GM19452 (cell line): ENCODE measurements around the gene ASF1B.

Experiments
- ATAC-seq: cut with Tn5 transposase; IDR thresholded peaks from one replicate; pipeline ENCODE4 v1.9.1; 2021; ENCODE audit not compliant: unreplicated experiment

Gene ASF1B

DNA sequence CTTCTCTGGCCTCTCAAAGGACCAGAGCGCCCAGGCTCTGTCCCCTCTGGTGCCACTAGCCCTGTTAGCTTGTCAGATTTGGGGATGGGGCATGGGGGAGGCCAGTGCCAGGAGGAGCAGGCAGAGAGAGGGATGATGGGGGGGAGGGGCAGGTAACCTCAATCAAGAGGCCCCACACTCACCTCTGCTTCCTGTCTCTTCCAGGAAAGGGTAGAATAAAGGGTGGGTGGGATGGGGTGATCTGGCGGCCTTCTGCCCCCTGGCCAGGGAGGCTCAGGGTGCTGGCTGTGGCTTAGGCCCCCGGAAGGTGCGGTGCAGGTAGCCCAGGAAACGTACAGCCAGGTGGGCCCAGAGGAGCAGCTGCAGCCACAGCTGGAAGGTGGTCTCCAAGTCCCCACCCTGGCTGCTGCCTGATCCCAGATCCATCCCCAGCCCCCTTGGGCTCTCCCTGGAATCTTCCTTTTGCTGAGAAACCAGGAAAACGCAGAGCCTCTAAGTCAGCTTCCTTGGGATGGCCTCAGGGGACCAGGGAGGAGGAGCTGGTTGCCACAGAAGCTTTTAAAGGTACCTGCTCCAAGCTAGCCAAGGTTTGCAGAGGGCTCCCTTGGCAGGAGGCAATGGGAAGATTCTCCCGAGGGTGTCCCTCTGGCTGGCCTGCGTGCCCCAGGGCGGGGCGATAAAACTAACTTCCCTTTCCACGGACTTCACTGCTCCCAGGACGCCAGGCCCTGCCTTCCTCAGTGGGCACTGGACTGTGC lies 24.2 kb downstream of the ASF1B start:
- no peak for ATAC-seq

DNA sequence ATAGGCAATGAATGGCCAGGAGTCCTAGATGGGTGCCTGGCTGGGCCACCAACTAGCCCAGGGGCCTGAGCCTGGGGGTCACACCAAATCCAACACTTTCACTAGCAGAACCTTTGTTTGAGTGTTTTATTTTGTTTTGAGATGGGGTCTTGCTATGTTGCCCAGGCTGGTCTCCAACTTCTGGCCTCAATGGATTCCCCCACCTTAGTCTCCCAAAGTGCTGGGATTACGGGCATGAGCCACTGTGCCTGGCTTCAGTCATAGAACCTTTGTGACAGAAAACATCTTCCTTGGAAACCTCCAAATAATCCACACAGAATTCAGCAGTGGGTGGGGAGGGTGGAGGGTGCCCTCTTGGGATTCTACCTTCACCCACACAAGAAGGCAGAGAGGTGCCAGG lies 24.9 kb downstream of the ASF1B start:
- ATAC-seq, result no peak

DNA sequence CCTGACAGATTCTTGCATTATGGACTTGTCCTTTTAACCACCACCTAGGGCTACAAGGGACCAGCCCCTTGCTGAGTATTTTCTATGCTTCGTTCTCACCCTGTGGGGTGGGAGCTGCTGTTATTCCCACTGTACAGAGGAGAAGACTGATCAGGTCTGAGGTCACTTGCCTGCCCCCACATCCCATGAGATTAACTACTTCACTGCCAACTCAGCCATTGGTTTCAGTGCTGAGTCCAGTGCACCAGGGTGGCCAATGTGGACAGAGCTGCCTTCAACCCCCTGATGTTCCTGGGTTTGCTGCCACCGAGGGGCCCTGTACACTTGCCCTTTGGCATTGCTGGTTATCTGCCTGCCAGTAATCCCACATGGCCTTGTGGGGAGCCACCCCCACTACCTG lies 25.7 kb downstream of the ASF1B start:
- no peak for ATAC-seq

DNA sequence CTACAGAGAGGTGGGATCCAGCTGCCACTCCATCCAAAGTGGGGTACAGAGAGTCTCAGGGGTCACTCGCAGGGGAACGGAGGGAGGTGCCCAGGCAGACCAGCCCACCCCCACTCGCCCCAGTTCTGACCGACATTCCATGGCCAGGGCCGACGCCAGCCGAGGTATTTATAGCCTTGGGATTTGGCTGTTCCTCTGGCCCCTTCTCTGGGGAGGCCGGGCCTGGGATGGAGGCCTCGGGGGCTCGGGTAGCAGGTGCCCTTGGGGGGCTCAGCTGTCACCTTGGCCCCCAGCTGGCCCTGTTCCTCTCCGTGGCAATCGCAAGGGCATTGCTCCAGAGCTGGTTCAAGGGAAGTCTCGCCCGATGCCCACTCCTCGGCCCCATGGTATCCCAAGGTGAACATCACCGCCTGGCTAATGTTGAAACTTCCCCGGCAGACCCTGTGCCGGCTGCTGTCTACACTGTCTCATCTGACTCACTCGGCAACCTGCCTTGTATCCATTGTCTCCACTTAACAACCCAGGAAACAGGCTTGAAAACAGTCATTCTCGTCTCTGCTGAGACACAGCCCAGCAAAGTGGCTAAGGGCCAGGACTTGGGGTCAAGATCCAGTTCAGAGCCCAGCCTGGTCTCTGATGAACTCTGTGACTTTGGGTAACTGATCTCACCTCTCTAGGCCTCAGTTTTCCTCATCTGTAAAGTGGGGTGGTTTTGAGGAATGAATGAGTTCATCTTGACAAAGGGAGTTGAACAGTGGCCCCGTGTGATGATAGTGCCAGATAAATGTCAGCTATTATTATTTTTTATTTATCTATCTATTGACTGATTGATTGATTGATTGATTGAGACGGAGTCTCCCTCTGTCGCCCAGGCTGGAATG lies 28.6 kb downstream of the ASF1B start:
- no peak for ATAC-seq

DNA sequence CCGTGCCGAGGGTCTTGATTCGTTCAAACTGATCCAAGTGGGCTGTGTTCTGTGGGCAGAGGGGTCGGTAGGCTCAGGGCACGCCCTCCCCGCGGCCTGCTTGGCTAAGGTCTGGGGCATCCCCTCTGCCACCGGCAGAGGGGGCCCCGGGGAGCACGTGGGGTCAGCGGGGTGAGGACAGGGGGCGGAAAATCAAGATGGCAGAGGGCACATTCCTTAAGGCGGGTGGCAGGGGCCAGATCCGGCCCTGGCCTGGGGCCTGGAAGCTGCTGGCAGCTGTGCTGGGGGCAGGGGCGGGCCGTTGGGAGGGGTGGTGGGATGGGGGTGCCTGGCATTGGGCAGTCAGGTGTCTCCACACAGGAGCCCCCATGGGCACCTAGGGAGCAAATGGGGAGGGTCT lies 29.5 kb downstream of the ASF1B start:
- no peak for ATAC-seq

DNA sequence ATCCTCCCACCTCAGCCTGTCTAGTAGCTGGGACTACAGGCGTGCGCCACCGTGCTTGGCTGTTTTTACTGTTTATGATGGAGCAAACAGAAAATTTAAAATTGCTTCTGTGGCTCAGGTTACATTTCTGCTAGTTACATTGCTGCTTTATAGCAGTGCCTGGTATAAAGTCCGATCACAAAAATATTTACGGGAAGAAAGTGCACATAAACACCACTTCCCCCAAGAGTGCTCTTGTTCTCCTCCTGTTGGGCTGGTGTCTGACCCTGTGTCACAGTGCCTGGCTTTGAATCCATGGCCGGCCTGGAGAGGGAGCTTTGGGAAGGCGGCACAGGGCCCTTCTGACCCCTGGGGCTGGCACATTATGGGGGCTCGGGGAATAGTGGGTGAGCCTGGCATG lies 30.7 kb downstream of the ASF1B start:
- no peak for ATAC-seq

DNA sequence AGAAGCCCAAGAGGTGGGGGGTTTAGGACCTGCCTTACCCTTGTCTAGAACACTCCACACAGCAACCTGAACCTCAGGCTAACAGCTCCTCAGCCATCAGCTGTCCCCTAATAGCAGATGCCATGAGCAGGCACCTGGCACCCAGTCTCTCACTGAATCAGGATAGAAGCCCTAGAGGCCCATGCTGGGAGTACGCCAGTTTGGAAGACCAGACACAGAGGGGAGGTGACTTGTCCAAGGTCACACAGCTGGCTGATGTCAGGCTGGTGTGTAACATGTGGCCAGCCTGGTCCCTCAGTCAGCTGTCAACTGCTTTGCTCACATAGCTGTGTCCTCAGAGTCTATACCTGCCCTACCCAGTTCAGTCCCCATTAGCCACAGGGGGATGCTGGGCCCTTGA lies 33.1 kb downstream of the ASF1B start:
- ATAC-seq, result no peak

DNA sequence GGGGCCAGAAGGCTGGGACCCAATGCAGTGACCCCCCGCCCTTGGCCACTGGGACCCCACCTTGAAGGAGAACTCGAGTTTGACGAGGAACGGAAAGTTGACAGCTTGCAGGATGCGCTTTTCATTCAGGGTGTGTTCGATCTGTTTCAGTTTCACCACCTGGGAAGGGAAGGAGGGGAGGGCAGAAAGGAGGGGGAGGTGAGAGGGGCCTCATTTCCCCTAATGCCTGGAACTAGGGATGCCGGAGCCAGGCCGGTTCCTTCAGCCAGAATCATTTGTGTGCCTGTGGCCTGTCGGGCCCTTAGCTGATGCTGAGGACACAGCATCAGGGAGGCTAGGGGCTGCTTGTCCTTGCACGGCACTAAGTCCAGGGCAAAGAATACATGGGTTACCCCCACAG lies 33.6 kb downstream of the ASF1B start:
- ATAC-seq, result no peak

DNA sequence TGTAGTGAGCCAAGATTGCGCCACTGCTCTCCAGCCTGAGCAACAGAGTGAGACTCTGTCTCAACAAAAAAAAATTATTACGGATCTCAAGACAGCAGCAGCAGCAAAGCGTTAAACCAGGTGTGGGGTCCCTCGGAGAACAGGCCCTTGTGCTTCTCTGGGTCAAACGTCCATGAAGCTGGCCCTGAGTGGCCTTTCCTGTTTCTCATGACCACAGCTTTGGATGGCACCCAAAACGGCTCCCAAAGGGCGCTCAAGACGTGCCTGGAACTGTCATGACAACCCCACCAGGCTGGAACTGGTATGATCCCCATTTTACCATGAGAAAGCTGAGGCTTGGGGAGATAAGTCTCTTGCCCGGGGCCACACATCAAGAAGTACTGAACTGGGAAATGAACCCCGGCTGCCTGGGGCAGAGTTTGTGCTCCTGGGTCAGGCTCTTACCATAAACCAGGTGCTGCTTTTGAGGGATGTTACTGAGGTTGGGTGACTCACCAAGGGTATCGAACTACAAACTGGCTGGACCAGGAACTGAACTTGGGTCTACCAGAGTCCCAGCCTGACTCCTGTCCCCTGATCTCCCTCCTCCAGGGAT lies 34.2 kb downstream of the ASF1B start:
- ATAC-seq, result no peak

DNA sequence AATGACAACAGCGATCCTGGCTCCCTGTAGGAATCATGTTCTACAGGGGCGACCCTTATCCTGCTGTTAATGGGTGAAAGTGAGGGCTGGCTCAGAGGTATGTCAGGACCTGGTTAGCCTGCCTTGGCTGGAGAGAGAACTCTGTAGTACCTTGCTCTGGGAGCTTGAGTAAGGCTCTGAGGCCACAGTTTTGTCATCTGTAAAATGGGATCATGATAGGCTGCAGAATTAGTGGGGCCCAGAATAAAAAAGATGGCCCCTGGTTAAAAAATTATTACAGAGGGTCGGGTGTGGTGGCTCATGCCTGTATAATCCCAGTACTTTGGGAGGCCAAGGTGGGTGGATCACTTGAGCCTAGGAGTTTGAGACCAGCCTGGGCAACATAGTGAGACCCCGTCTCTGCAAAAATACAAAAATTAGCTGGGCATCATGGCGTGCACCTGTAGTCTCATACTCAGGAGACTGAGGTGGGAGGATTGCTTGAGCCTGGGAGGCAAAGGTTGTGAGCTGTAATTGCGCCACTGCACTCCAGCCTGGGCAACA lies 35.3 kb downstream of the ASF1B start:
- ATAC-seq, result no peak

DNA sequence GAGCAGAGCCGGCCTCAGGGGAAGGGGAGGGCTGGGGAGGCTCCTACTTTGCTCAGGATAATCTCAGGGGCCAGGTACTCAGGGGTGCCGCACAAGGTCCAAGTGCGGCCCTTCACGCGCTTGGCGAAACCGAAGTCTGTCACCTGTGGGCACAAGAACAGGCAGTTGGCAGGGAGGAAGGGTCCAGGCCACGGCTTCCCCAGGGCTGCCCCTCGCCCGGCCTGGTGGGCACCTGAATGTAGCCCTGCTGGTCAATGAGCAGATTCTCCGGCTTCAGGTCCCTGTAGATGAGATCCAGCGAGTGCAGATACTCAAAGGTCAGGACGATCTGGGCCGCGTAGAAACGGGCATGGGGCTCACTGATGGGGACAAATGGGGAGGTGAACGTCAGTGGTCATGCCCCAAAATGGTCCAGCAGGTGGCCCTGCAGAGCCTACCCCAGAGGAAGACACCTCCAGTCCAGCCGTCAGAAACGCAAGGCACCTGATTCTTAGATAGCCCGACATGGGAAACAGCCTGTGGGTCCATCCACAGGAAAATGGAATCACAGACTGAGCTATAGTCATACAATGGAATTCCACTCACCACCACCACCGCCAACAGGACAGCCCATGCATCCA lies 38.7 kb downstream of the ASF1B start:
- ATAC-seq, result no peak

DNA sequence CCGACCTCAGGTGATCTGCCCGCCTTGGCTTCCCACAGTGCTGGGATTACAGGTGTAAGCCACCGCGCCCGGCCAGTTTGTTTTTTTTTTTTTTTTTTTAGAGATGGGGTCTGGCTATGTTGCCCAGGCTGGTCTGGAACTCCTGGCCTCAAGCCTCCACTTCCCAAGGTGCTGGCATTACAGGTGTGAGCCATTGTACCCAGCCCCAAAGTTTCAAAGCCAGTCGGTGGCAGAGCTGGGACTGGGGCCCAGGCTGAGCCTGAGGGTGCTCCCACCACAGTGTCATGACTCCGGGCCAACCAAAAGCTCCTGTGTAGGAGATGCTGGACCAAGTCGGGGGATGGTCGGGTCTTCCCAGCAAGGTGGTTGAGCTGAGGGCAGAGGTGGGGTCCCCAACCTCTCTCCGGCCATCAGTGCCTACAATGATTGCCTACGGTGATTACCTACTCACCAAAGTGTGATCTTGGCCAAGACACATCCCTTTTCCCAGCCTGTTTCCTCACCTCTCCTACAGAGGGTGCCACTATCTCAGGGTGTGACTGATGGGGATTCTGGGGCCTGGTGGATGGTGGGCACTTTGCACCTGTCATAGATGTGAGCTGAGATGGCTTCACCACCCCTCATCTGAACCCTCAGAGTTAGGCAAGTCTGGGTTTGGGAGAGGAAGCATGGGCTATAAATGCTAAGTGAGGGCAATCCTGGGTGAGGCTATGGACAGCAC lies 40.0 kb downstream of the ASF1B start:
- ATAC-seq, result no peak

DNA sequence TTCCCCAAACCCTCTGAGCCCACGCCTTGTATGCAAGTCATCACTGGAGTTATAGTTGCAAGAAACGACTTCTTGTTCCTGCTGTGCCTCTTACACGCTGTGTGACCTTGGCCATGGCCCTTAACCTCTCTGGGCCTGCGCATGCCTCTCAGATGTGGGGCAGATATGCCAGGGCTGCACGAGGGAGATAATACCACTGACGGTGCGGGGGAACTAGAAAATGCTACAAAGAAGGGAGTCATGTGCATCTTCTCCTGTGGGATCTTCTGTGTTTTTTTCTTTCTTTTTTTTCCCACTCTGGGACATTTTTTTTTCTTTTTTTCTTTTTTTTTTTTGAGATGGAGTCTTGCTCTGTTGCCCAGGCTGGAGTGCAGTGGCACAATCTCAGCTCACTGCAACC lies 41.5 kb downstream of the ASF1B start:
- ATAC-seq, result no peak

DNA sequence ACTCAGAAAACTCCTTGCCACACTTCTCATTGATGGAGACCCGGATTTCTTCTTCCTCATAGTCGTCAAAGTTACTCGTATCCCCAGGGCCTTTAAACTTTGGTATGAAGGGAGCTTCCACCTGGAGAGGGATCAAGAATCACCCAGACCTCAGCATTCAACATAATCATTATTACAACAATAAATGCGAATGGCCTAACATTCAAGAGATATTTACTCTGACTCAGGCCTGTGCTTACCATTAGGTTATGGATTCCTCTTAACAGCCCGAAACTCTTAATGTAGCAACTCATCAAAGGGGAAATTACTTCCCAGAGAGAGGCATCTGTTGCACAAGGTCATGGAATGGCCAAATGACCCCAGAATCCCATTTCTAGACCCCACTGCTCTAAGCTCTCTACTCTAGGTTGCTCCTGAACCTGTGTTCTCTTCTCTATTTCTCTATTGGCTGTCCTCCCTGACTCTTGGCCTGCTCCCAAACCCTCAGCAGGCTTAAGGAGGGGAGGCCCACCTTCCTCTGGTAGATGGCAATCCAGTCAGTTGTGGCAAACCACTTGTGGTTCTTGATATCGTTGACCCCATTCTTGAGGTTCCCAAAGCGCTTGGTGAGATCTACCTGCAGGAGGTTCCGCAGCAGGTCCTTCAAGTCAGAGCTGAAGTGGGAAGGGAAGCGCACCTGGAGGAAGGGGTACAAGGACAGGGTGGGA lies 43.1 kb downstream of the ASF1B start:
- no peak for ATAC-seq

DNA sequence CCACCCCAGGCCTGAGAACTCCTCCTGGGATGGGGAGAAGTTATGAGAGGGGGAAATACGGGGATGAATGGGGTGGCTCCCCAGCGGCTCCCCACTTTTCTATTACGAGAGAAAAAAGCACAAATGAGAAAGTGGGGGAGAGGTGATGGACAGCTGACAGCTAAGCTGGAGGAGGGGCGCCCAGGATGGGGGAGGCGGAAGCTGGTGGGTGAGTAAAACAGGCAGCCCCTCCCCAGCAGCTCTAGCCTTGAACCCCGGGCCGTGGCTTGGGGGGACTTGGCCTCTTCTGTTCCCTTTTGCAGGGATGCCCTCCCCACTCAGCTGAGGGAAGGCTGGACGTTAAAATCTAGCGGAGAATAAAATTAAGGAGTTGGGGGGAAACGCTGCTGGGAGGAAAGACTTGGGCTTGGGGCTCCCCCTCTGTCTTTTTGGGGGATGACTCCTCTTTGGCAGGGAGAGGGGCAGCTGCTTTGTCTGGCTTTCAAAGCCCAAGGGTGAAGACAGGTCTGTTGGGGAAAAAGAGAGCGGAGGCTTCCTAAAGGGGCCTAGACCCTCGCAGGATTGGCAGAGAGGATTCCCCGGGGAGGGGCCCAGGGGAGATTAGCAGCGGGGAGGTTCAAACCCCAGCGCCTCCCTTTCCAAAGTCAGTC lies 44.5 kb downstream of the ASF1B start:
- no peak for ATAC-seq

DNA sequence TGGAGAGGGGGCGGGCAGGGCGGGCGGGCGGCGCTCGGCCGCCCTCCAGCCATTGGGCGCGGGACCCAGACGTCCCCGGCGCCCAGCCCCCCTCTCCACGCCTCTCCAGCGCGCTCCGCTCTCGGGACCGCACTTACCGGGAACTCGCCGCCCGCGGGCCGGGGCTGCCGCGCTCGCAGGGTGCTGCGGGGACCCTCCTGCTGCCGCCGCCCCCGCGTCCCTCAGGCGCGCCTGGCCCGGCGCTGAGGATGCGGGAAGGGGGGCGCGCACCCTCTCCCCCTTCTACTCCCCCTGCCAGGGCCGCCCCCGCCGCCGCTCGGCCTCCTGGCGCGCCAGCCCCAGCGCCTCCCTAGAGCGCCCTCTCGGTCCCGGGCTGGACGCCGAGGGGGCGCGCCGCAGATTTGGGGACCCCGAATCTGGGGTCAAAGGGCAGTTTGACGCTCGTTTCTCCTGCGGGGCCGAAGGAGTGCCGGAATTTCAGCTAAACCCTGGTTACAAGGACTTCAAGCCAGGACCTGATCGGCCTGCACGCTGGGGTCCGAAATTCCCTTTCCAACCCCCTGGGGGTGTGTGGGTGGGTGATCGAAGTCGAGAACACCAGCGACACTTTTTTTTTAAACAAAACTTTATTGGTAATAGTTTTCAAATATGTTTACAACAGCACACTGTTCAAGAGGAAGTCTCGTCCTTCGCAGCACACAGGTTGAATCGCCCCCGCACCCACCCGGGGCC lies 45.1 kb downstream of the ASF1B start:
- peak; percentile 64 for ATAC-seq

DNA sequence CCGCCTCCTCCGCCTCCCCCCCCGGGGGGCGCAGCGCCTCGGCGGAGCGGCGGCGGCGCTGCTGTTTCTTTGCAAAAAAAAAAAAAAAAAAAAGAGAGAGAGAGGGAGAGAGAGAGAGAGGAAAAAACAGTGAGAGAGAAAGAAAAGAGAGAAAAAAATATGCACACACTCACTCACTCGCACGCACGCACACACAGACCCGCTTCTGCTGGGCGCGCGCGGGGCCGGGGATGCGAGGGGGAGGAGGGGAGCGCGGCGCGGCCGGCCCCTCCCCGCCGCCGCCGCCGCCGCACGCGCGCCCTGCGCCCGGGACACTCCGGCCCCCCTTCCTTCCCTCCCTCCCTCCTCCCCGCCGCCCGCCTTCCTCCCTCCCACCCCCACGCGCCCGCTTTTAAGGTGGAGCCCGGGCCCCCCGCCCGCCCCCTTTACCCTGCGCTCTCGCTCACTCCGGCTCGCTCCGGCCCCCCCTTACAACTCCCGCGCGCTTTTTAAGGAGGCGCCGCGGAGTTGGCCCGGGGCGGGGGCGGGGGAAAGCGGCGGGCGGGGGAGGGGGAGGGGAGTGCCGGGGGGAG lies 45.8 kb downstream of the ASF1B start, which contains the start of gene SAMD1:
Gene SAMD1 (minus strand): TSS at position 243 of the 572 bp plus-strand sequence.
- ATAC-seq, result peak; percentile 34
